GM23248 (cell line): Measurements from ENCODE around the gene HOXB2. TPM values are rescaled to one million over a fixed set of nuclear protein-coding genes. Genes with fewer than 3 reads are reported as not detected.

ENCODE experiments used
- DNase-seq: peaks from one replicate; pipeline ENCODE4 v3.0.0-alpha.2; 2015
- H2AFZ ChIP-seq: fragments of 200-600 bp; sonication (generic); 2 replicates; pipeline ENCODE4 v1.6.1; 2016; ENCODE audit warnings: antibody characterized with exemption
- H3F3A ChIP-seq: fragments of 200-600 bp; sonication (generic); 2 replicates; pipeline ENCODE4 v1.6.1; 2016; ENCODE audit warnings: mild to moderate bottlenecking, antibody characterized with exemption, mixed run types; ENCODE audit not compliant: insufficient read depth
- H3K27ac ChIP-seq: fragments of 200-600 bp; sonication (generic); 2 replicates; pipeline ENCODE4 v1.5.1; 2016; ENCODE audit warnings: mild to moderate bottlenecking
- H3K27me3 ChIP-seq: fragments of 200-600 bp; sonication (generic); replicated peaks from 2 replicates; pipeline ENCODE4 v1.6.1; 2016; ENCODE audit warnings: mild to moderate bottlenecking; ENCODE audit not compliant: insufficient read depth
- H3K36me3 ChIP-seq: fragments of 200-600 bp; sonication (generic); 2 replicates; pipeline ENCODE4 v1.6.1; 2016; ENCODE audit warnings: low read depth, mild to moderate bottlenecking
- H3K4me1 ChIP-seq: fragments of 200-600 bp; sonication (generic); 2 replicates; pipeline ENCODE4 v1.6.1; 2016; ENCODE audit warnings: mild to moderate bottlenecking; ENCODE audit not compliant: insufficient read depth
- H3K4me2 ChIP-seq: fragments of 200-600 bp; sonication (generic); one replicate; pipeline ENCODE4 v1.6.1; 2016; ENCODE audit warnings: mild to moderate bottlenecking; ENCODE audit not compliant: unreplicated experiment
- H3K4me3 ChIP-seq: fragments of 200-600 bp; sonication (generic); 2 replicates; pipeline ENCODE4 v1.5.1; 2016; ENCODE audit warnings: mild to moderate bottlenecking
- H3K79me2 ChIP-seq: fragments of 200-600 bp; sonication (generic); 2 replicates; pipeline ENCODE4 v1.6.1; 2016; ENCODE audit warnings: mild to moderate bottlenecking; ENCODE audit not compliant: insufficient read depth
- H3K9ac ChIP-seq: fragments of 200-600 bp; sonication (generic); 2 replicates; pipeline ENCODE4 v1.6.1; 2016; ENCODE audit warnings: mild to moderate bottlenecking
- H3K9me2 ChIP-seq: fragments of 200-600 bp; sonication (generic); 2 replicates; pipeline ENCODE4 v1.6.1; 2016; ENCODE audit warnings: mixed run types, mild to moderate bottlenecking, moderate library complexity; ENCODE audit not compliant: insufficient read depth
- H3K9me3 ChIP-seq: fragments of 200-600 bp; sonication (generic); one replicate; pipeline ENCODE4 v1.6.1; 2017; ENCODE audit warnings: low read depth
- H4K20me1 ChIP-seq: fragments of 200-600 bp; sonication (generic); 2 replicates; pipeline ENCODE4 v1.6.0; 2016; ENCODE audit not compliant: insufficient read depth
- EZH2 ChIP-seq: fragments of 200-600 bp; sonication (generic); IDR thresholded peaks from 2 replicates; pipeline ENCODE4 v1.6.1; 2018; ENCODE audit warnings: antibody characterized with exemption, mild to moderate bottlenecking; ENCODE audit not compliant: insufficient read depth, poor library complexity, severe bottlenecking
- EZH2phosphoT487 ChIP-seq: fragments of 200-600 bp; sonication (generic); IDR thresholded peaks from 2 replicates; pipeline ENCODE4 v1.6.1; 2018; ENCODE audit warnings: antibody characterized with exemption, moderate library complexity, mild to moderate bottlenecking, low read depth; ENCODE audit not compliant: insufficient read depth
- WGBS, 2 experiments: methylation state at CpG; one replicate each; pipeline ENCODE4 v1.1.6; 2015 to 2017; ENCODE audit warnings: low lambda C conversion rate in 2 of 2, low coverage in 1 of 2; ENCODE audit errors: missing lambda C conversion rate in 2 of 2; 5-methylcytosine and 5-hydroxymethylcytosine counted together
- in situ Hi-C: fragments of 300-500 bp; cut with MboI; formaldehyde crosslinking; loops from 2 replicates; pipeline ENCODE4 v1.15.0; 2020
- polyA plus RNA-seq: library from polyadenylated mRNA; unstranded; fragments of >200 nt; fragmentation: Nextera tagmentation; extraction: Ambion mirVana; gene quantifications from 2 replicates; pipeline ENCODE4 v1.2.1, GENCODE V29; 2016
- total RNA-seq: library from RNA; depleted of rRNA; stranded (reverse); fragments of >200 nt; shearing (Covaris generic); gene quantifications from 2 replicates; pipeline ENCODE4 v1.2.3, GENCODE V29; 2014

HOXB2 gene
- total and polyA plus RNA-seq, 2 experiments from 2014 or later, result 12.1 to 25.3 TPM

- no peak for DNase-seq
- Histone ChIP-seq H3K9ac (no peak overlapping the region), H3K36me3 (no peaks in the 10 kb centered on the region), H3K4me3 (no peak overlapping the region), H3K9me3 (no peaks in the 10 kb centered on the region), H2AFZ (no peak overlapping the region), H3K27ac (no peak overlapping the region), H3F3A (peaks cover 17% of the 10 kb centered on the region), H3K4me2 (no peak overlapping the region), H4K20me1 (no peaks in the 10 kb centered on the region), H3K27me3 (no peaks in the 10 kb centered on the region), H3K9me2 (no peaks in the 10 kb centered on the region), H3K4me1 (peaks cover 22% of the 10 kb centered on the region), H3K79me2 (peaks cover 69% of the 10 kb centered on the region)
- TF ChIP-seq EZH2 (no peak), EZH2phosphoT487 (no peak)
- in situ Hi-C loops, result no loop called here
- 87 to 90% methylated on average over 13 of the region's 13 CpGs for WGBS, 2 experiments
Measured at GRCh38 chr17:48558057-48558830, 13.3 kb upstream of the HOXB2 start.

- peak overlapping the region; percentile 71 for H3K4me2 ChIP-seq
- H3K9me3 ChIP-seq, result no peaks in the 10 kb centered on the region
- TF ChIP-seq EZH2, result no peak
- no peak for TF ChIP-seq EZH2phosphoT487
- H3K27ac ChIP-seq, result peak overlapping the region; percentile 33
- no peaks in the 10 kb centered on the region for H4K20me1 ChIP-seq
- in situ Hi-C loops, result no loop called here
- H3F3A ChIP-seq, result peaks cover 17% of the 10 kb centered on the region
- H3K27me3 ChIP-seq, result no peaks in the 10 kb centered on the region
- no peaks in the 10 kb centered on the region for H3K9me2 ChIP-seq
- WGBS, 2 experiments, result 24 to 26% methylated on average over 7 of the region's 7 CpGs
- H3K4me1 ChIP-seq, result peaks cover 22% of the 10 kb centered on the region
- H3K36me3 ChIP-seq, result no peaks in the 10 kb centered on the region
- H2AFZ ChIP-seq, result peak overlapping the region; percentile 46
- DNase-seq, result peak; percentile 42
- H3K79me2 ChIP-seq, result peaks cover 63% of the 10 kb centered on the region
- H3K4me3 ChIP-seq, result peak overlapping the region; percentile 45
- H3K9ac ChIP-seq, result peak overlapping the region; percentile 41
Measured at GRCh38 chr17:48556576-48557401, 11.9 kb upstream of the HOXB2 start.

DNA sequence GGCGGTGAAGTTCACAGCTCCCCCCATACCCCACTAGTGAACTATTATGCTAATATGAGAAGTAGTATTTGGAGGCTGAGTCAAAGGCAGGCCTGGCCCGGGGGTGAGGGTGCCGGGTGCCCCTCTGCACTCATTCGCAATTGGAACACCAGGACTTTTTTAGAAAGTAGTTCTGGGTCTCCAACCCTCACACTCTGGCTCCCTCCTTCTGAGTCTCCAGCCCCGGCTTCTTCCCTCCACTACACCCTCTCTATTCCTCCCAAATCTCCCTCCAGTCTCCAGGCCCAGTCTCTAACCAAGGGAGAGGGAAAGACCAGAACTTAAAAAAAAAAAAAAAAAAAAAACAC is 11.3 kb upstream of the HOXB2 start:
- 0 out of 2 replicates have a peak overlapping the region, but pooled peaks have one; percentile 45 for H3K4me3 ChIP-seq
- H3K9ac ChIP-seq, result peak overlapping the region; percentile 41
- peaks cover 58% of the 10 kb centered on the region for H3K79me2 ChIP-seq

More for the DNA sequence above, 11.3 kb upstream of the HOXB2 start:
- H2AFZ ChIP-seq, result peak overlapping the region; percentile 46; the same call in 1 of the 2 replicates
- 58 to 69% methylated on average over 5 of the region's 5 CpGs for WGBS, 2 experiments
- H3K4me2 ChIP-seq, result peak overlapping the region; percentile 71
- H3K4me1 ChIP-seq, result peaks cover 22% of the 10 kb centered on the region
- H3K36me3 ChIP-seq, result no peaks in the 10 kb centered on the region
- in situ Hi-C loops, result no loop called here
- H3K9me3 ChIP-seq, result no peaks in the 10 kb centered on the region
- no peaks in the 10 kb centered on the region for H3K9me2 ChIP-seq
- H4K20me1 ChIP-seq, result no peaks in the 10 kb centered on the region
- DNase-seq, result no peak
- H3K27me3 ChIP-seq, result no peaks in the 10 kb centered on the region
- peak overlapping the region; percentile 33 for H3K27ac ChIP-seq
- no peak for TF ChIP-seq EZH2
- TF ChIP-seq EZH2phosphoT487, result no peak
- H3F3A ChIP-seq, result peaks cover 17% of the 10 kb centered on the region
